NCI-H1417 (cell line): Measurements from ENCODE around the gene PLXNC1.

ENCODE experiments used
- DNase-seq, 3 experiments: peaks; one replicate each; lab custom pipeline; 2025; lab: John Stamatoyannopoulos, UW

PLXNC1 gene

GRCh38 chr12:94203796-94204195, 55.4 kb downstream of the PLXNC1 start:
- no peak for DNase-seq

- DNase-seq = no peak
Observed at GRCh38 chr12:94204499-94205247, 56.3 kb downstream of the PLXNC1 start.

- DNase-seq = no peak
Observed at GRCh38 chr12:94205822-94206221, 57.4 kb downstream of the PLXNC1 start.

- peak in 1 of 3 experiments; percentile 31 for DNase-seq
Observed at GRCh38 chr12:94206886-94207285, 58.5 kb downstream of the PLXNC1 start.

GRCh38 chr12:94207467-94207848, 59.1 kb downstream of the PLXNC1 start:
- no peak for DNase-seq

DNA sequence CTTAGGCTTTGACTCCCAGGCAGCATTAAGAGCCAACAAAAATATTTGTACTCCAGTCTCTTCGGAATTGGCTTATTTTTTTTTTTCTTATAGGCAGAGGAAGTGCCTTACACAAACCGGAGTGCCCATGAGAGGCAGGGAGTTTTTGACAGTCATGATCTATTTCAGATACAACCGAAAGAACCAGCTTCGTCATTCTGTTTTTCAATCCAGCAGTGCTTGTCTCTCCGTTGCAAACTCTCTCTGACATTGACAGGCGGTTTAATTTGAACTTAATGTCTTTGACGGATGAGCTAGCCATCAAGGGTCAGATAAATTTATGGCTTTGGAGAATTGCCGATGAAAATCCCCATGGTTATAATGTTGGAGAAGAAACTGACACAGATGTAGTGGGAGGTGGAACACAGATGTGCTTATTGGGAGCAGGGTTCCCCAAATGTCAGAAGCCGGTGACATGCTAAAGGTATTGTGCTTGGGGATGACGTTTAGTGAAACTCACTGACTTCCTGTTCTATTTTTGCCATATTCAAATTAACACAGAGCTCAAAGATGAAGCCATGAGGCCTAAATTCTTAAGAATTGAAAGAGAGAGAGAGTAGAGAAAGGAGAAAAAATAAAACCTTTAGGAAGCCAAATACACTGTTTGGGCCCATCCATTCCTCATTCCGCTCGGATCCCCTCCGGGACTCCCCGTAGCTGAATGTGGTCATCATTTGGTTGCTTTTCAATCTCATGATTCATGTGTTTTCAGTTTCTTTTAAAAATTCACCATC, 59.7 kb downstream of the PLXNC1 start:
- no peak for DNase-seq

DNA sequence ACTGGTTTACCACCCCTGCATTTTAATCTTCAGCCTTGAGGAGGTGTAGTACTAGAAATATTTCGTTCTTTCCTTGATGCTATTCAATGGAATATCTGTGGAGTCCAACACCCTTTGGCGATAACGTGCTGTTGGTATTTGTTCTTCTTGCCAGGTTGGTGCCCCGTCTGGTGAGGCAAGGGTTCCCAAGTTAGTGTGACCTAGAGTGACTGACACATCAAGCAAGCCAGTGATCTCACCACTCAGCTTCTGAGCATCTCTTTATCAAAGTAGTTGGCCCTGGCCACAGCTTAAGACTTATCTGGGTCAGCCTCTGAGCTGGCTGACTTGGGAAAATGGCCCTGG, 60.2 kb downstream of the PLXNC1 start:
- no peak for DNase-seq

- no peak for DNase-seq
Observed at GRCh38 chr12:94209240-94209639, 60.9 kb downstream of the PLXNC1 start.

DNA sequence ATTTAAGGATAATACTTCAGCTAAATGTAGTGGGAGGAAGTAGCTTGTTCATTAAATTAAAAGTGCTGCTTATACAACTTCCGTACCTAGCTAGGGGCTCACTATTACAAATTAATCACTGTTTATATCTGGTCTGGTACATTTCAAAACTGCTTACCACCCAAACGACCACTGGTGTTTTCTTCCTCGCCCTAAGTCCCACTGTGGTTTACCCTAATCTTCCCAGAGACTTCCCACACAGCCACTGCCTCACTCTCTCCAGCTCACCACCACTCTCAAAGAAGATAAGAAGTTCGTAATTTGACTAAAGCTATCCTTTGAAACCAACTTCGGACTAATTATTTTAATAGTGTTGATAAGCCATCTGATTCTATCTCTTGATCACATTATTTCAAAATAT, 62.6 kb downstream of the PLXNC1 start:
- no peak for DNase-seq

DNA sequence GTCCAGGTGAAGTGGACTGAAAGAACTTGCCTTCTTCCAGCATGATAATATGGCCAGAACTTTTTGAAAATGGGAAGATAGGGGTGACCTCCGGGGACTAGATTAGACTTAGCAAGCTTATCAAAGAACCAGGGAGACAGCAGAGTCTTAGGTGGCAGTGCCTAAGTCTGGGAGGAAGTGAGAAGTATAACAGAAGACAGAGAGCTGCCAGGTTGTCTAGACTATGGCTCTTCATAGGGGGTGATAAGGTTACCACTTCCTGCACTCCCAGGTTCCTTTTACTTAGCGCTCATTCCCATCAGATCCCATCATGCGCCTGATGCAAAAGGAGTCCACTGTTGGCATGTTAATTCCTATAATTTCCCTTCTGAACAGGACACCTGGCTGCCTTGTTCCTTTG, 69.9 kb downstream of the PLXNC1 start:
- DNase-seq = no peak

- DNase-seq = no peak
Observed at GRCh38 chr12:94219622-94220302, 71.4 kb downstream of the PLXNC1 start.

GRCh38 chr12:94220804-94221203, 72.4 kb downstream of the PLXNC1 start:
- DNase-seq = no peak

DNA sequence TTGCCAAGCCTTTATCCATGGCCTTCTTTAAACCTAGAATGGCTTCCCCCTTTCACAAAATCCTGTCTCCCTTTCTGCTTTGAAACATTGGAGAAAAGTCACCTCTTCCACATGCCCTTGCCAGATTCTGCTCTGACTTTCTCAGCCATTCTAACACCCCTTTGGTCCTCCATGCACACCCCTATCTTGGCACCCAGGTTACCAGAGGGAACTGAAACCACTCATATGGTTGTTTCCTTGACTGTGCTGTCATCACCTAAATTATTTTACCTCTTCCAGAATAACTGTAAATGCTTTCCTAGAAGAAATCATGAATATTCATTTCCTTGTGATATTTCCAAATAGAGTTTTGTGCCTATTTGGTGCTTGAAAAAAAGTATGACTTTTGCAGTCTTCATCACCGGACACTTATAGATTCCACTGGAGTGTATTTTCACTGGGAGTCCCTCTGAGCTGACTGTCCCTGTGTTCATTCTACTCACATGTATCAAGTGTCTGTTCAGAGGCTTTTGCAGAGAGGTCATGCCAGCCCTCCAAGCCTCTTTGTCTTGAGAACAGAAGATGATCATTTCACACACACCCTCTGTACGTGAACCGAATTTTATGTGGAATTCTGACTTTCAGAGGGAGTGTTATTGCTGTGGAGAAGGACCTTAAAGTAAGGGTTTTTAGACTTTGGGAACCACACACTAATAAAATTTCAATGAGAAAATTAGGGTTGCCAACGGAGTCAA, 74.1 kb downstream of the PLXNC1 start:
- no peak for DNase-seq

- DNase-seq = no peak
Observed at GRCh38 chr12:94223842-94224241, 75.5 kb downstream of the PLXNC1 start.

DNA sequence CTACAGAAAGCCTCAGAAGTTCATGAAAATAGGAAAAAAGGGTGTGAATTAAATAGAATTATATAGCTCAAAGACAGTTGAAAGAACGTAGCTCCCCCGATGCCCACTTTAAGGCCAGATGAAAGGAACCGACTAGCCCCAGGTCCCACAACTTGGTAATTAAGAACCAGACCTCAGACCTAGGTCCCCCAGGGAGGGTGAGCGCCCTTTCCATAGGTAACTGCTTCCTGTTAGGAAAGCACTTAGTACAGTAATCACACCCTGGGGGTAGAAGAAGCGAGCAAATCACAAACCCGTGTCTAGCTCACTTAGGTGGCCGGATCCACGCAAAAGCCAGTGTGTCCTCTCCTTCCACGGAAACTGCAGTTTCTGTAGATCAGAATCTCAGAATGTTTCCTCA, 77.1 kb downstream of the PLXNC1 start:
- peak in 1 of 3 experiments; percentile 22 for DNase-seq

DNA sequence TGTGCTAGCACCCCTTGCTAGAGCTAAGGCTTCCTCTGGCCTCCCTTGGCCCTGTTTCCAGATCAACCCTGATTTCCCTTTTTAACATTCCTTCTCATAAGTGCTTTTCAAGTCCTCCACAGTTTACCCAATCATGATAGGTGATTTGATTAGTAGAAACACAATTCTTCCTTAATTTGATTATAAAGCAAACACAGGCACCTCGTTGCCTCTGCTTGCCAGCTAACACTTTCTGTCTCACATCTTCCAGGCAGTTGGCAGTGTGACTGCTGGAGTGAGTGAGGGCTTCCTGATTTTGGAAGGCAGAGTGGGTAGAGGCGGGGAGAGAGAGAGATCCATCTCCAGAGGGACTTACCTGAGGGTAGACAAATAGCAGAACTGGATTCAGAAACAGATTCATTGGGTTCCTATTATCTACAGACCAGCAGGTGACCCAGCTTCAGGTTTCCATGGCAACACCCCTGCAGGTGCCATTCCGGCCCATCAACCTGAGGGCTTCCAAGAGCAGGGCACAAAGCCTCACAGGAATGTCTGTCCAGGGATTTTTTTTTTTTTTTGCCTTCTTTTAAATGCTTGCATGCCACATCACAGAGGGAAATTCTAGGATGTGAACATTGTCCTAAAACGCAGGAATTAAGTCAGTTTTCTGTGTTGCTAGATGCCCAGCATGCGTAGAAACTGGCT, 77.7 kb downstream of the PLXNC1 start:
- peak in 2 of 3 experiments; percentile 9 to 51 for DNase-seq

DNA sequence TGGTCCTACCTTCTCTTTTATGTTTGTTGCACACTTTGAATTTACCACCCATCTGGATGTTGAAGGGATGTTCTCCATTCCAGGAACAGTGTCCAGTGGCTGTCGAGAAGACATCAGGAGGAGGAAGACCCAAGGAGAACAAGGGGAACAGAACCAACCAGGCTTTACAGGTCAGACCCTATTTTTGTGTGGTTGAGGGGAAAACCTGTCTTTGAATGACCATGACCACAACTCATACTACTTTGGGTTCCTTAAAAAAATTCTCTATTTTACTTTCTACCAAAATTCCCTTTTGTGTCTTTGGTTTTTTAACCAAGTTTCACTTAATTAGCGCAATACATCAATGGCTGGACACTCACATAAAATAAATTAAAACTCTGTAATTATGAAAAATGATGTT, 78.7 kb downstream of the PLXNC1 start:
- no peak for DNase-seq

- no peak for DNase-seq
Observed at GRCh38 chr12:94228488-94228907, 80.1 kb downstream of the PLXNC1 start.

GRCh38 chr12:94229902-94230301, 81.5 kb downstream of the PLXNC1 start:
- no peak for DNase-seq

- DNase-seq = no peak
Observed at GRCh38 chr12:94230357-94230905, 82.1 kb downstream of the PLXNC1 start.

- no peak for DNase-seq
Observed at GRCh38 chr12:94231709-94232108, 83.3 kb downstream of the PLXNC1 start.
